ENCODE results near the gene LHX2. TPM values are rescaled to one million over a fixed set of nuclear protein-coding genes. Genes with fewer than 3 reads are reported as not detected.

LHX2 gene
- total RNA-seq, 1 experiment from 2014 or later: not detected

DNA sequence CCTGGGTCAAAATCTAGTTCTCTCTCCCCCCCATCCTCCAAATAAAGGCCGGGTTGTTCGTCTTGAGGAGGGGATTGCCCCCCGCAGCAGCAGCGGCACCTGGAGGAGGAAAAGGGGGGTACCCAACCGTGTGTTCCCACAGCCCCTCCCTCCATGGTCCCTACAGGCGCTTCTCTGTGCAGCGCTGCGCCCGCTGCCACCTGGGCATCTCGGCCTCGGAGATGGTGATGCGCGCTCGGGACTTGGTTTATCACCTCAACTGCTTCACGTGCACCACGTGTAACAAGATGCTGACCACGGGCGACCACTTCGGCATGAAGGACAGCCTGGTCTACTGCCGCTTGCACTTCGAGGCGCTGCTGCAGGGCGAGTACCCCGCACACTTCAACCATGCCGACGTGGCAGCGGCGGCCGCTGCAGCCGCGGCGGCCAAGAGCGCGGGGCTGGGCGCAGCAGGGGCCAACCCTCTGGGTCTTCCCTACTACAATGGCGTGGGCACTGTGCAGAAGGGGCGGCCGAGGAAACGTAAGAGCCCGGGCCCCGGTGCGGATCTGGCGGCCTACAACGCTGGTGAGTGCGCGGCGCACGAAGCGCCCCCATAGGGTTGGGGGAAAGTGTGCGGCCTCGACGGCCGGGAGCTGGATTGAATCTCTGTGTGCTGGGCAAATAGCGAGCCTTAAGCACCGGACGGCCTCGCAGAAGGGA is 3.5 kb downstream of the LHX2 start:
- no peaks in the 10 kb centered on the region for H3K79me2 ChIP-seq (ENCODE audit: insufficient read depth, low read length)

More for the DNA sequence above, 3.5 kb downstream of the LHX2 start:
- peak overlapping the region; percentile 0 for H3K4me2 ChIP-seq (ENCODE audit: insufficient read depth, insufficient read length, low read length)
- peaks cover 97% of the 10 kb centered on the region for H3K27me3 Mint-ChIP-seq (ENCODE audit: low read depth)
- no peak overlapping the region for H2AFZ ChIP-seq (ENCODE audit: low read length)
- H2BK12ac ChIP-seq (ENCODE audit: insufficient read length, low read depth, low read length): no peak overlapping the region
- H3K14ac ChIP-seq (ENCODE audit: insufficient read depth, low read length): no peak overlapping the region
- no CpG with 5 or more reads among the region's 57 CpGs for WGBS (ENCODE audit: extremely low coverage, insufficient read length, low lambda C conversion rate)
- H3K9ac ChIP-seq (ENCODE audit: extremely low read depth, insufficient read length, low read length): no peak overlapping the region
- H3K4me3 Mint-ChIP-seq: peak overlapping the region in 1 of 2 experiments; percentile 77; a peak in 4 of 5 replicates
- peaks cover 3% of the 10 kb centered on the region for H4K20me1 ChIP-seq (ENCODE audit: control insufficient read depth, insufficient read depth, insufficient read length)
- no peak overlapping the region for H3K56ac ChIP-seq (ENCODE audit: insufficient read length, low read depth, low read length)
- H3K4me1 Mint-ChIP-seq: peaks cover 28 to 50% of the 10 kb centered on the region in 2 experiments
- H3K9me3 Mint-ChIP-seq: peaks cover 0 to 3% of the 10 kb centered on the region in 2 experiments; a peak in 1 of 5 replicates
- H3K79me1 ChIP-seq (ENCODE audit: insufficient read depth, low read depth, low read length, poor library complexity, severe bottlenecking): no peaks in the 10 kb centered on the region
- no peak for TF ChIP-seq CTCF (conservative IDR thresholded peaks at IDR 0.05)
- H4K8ac ChIP-seq (replicated peaks; ENCODE audit: insufficient read length, low read depth, low read length): no peak overlapping the region
- no peak overlapping the region for H2BK5ac ChIP-seq (ENCODE audit: insufficient read length, low read length)
- H3K27ac Mint-ChIP-seq: no peak overlapping the region
- H3K4ac ChIP-seq (ENCODE audit: low read depth, low read length): no peak overlapping the region
- no peak overlapping the region for H3T11ph ChIP-seq (ENCODE audit: low read length)
- H3K27me3 ChIP-seq (ENCODE audit: insufficient read depth, low read length): peaks cover 72% of the 10 kb centered on the region
- no peaks in the 10 kb centered on the region; a peak in 3 of 7 replicates for H3K36me3 Mint-ChIP-seq (ENCODE audit: insufficient read depth in 1 of 3, low read depth in 3 of 3)
- no peak overlapping the region for H2BK20ac ChIP-seq (ENCODE audit: low read depth, low read length, poor library complexity, severe bottlenecking)
- H4K91ac ChIP-seq (ENCODE audit: insufficient read length, low read depth, low read length): no peak overlapping the region
- H2AK5ac ChIP-seq (ENCODE audit: insufficient read length, low read length): no peak overlapping the region
- DNase-seq: peak; percentile 71
- no peaks in the 10 kb centered on the region for H3K4me1 ChIP-seq (ENCODE audit: insufficient read depth, low read length)
- H2BK15ac ChIP-seq (ENCODE audit: low read depth, low read length): no peak overlapping the region
- peaks cover 17% of the 10 kb centered on the region for H3K23me2 ChIP-seq (ENCODE audit: insufficient read length, low read depth, low read length, poor library complexity, severe bottlenecking)
- H3K18ac ChIP-seq (ENCODE audit: insufficient read length, low read depth, low read length): no peak overlapping the region
- H3K27ac ChIP-seq (ENCODE audit: insufficient read length, low read depth, low read length): no peak overlapping the region
- H4K5ac ChIP-seq (ENCODE audit: insufficient read length, low read depth, low read length): no peak overlapping the region
- H2BK120ac ChIP-seq (ENCODE audit: low read depth, low read length, poor library complexity, severe bottlenecking): no peak overlapping the region
- no peak overlapping the region for H3K23ac ChIP-seq (ENCODE audit: insufficient read length, low read depth, low read length)
- H3K9me3 ChIP-seq (ENCODE audit: control insufficient read depth, low read depth, low read length): no peaks in the 10 kb centered on the region

All from H9 (cell line).